T1000 (cell line): ENCODE results near the gene ACIN1.

ENCODE experiments used
- DNase-seq: peaks from one replicate; lab custom pipeline; 2025; ENCODE audit warnings: mixed read lengths; lab: John Stamatoyannopoulos, UW

The ACIN1 gene

GRCh38 chr14:23079716-23080115 is 15.2 kb downstream of the ACIN1 start:
- DNase-seq: no peak

DNA sequence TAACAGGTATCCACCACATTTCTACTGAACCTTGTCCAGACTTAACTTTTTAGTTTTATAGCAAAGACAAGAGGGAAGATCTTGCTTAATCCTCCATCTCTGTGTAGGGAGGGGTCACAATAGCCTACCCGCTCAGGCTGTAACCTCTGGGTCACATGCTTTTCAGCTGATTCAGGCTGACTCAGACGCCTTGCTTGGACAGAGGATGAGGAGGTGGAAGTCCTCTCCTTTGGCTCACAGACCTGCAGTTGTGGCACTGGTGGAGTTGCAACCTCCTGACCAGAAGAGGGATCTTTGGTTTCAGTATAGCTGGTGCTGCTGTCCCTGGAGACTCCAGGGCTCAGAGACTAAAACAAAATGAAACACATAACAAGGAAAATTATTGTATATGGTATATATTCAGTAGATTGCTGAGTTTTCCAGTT is 16.2 kb downstream of the ACIN1 start:
- no peak for DNase-seq

- DNase-seq: no peak
These were observed 17.0 kb downstream of the ACIN1 start for GRCh38 chr14:23077962-23078361.

DNA sequence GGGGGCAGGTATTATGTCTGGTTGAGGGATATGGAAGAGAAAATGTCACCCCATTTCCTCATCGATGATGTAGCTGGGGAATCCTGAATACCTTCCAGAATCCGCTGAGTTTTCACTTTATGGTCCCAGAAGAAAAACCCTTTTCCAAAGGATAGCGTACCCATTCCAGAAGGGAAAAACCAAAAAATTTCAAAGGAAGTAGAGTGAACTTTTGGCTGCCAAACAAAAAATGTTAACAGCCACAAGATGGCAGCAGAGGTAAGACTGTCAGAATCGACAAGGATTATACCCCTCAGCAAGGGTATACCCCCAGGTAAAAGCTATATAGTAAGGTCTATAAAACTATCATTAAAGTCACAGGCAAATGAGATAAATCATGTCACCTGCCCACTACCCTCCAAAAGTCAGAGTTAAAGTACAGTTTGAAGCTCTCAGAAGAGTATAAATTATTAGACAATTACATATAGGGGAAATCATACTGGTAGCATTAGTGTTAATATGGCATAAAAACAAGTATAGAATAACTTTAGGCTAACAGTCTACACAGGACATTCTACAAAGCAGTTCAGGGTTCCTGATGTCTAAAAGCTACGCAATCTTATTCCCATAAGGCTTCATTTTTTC is 18.0 kb downstream of the ACIN1 start:
- DNase-seq: no peak

DNA sequence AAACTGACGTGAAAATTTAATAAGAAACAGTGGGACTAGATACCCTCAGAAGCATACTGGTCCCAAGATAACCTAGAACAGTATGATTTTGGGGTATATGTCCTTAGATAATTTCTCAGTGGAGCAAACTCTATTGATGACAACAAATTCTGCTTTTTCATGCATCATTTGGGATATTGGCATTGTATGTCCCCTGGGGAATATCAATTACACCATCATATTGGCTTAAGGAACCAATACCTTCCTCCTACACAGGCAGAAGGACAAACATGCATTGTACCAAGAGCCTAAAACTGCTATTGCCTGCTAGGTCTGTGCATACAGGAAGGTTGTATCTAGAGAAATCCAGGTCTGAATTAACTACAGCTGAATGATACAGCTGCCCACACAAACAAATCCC is 20.0 kb downstream of the ACIN1 start:
- DNase-seq: no peak

- DNase-seq: no peak
These were observed 22.9 kb downstream of the ACIN1 start for GRCh38 chr14:23071921-23072539.

- no peak for DNase-seq
These were observed 23.6 kb downstream of the ACIN1 start for GRCh38 chr14:23071244-23071920.

DNA sequence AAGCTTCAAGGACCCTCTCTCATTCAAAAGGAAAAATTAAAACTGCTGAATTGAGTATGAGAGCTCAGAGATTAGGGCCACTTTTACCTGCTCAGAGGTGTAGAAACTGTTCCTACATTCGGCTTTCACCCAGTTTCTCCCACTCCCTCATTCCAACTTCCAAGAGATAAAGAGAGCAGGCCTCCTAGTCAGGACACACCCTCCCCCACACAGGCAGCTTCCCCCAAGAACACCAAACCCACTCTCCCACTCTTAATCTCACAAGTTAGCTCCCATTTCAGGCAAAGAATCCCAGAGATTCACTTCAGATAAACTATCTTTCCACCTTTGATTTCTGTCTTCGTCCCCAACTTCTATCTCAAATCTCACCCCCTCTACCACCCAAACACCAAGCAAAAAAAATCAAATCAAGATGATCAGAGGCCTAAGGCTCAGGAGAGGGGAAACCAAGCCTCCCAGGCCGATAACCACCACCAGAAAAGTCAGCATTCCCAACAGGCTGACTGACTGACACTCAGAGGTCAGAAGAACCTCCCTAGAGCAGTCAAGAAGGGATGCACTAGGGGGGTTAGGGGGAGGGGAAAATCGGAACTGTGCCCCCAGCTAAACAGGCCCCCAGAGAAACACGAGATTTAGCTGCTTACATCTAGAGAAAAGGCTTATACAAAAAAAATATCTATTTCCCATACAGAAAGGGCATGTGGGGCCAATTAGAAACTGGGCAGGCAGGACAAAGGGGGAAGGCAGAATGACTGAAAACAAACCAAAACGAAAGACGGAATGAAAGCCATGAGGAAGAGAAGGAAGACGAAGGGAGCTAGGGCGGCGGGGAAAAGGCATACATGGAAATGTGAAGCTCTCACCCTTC is 24.4 kb downstream of the ACIN1 start:
- no peak for DNase-seq

GRCh38 chr14:23069413-23069806 is 25.5 kb downstream of the ACIN1 start:
- no peak for DNase-seq

DNA sequence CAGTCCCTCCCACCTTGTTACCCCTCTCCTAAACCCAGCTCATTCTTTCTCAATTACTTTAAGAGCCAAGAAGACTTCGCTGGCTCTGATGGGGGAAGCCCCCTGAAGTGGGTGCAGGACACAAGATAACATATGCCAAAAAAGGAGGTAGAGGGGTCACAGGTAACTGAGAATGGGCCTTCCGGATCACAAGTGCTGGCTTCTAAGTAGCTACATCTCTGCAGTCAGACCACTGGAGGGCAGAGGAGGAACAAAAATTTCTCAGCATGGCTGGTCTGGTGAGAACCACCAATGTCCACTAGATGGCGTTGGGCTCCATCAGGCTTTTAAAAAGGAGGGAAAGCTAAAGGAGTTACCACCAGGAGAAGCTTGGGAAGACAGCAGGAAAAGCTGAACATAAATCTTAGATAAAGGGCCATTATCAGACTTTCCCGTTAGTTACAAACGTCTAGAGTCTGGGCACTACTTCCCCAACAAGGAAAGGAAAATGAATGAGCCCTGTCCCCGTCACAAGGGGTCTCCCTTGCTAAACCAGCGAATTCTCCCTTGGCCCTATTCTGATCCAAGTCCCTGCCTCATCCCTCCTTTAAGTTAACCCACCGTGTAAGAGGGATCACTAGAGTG is 26.0 kb downstream of the ACIN1 start:
- DNase-seq: no peak

DNA sequence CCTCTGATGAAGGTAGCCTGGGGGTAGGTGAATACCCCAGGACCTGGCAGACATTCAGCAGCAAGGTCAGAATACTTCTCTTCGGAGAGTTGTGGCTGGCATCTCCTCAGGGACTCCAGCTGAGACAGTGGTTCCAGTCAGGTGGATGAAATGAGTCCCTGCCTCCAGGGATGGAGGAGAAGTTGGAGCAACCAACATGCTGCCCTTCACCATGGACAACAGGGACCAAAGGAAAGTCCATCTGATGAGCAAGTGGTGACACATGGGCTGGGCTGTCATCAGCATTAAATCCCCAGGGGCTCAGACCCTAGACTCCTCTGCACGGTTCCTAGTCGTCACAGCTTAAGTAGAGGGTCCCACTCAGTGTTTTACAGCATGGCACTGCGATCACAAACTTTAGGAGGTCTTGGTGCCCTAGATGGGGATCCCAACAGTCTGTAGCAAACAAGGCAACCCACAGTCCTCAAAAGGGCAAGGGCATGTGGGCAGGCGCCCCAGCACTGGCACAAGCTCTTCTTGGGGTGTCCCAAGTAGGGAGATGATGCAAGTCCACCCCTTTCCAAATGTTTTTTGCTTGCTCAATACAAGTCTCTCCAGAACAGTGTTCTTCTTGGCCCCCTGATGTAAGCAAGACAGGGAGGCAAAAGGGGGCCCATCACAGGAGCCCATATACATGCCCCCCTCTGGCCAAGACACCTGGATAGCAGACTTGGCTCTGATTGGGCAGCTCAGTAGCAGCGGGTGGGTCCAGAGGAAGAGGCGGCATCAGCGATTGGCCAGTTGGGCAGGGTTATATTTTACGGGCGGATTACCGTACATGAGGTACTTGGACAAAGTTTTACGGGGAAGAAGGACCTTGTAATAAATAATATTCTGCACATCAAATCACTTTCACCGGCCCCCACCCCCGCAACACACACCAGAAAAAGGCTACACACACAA is 26.8 kb downstream of the ACIN1 start:
- DNase-seq: no peak

DNA sequence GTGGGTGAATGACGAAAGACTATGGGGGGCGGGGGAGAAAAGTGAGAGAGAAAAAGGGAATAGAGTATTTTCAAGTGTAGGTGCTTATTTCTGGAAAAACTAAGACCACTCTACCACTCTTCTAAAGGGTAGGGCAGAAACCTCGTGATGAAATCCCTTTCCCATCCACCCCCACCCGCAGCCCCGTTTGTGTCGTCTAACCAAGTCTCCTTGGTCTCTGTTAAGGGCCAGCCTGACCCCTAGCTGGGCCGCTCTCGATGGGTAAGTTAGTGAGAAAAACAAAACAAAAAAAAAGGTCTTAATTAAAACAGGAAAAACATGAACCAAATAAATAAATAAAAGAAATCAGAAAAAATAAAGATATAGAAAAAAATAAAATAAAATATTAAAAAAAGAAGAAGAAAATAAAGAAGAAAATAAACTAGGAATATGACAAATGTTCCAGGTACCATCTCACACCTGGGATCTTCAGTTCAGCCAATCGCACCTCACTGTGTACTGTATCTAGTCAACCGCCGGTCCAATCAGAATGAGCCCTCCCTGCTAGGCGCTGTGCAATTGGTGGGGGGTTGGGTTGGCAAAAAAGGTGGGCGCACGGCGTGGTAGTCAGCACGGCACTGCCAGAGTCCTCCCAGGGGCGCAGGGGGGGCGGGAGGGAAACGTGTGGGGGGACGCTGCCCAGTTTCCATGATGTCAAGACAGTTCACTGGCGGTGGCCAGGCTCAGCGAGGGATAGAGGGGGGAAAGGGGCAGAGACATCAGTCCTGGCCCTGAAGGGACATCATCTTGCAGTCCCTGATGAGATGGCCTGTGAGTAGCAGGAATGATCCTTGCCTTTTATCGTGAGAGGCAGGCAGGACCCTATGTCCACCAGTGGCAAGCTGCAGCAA is 27.8 kb downstream of the ACIN1 start:
- no peak for DNase-seq

DNA sequence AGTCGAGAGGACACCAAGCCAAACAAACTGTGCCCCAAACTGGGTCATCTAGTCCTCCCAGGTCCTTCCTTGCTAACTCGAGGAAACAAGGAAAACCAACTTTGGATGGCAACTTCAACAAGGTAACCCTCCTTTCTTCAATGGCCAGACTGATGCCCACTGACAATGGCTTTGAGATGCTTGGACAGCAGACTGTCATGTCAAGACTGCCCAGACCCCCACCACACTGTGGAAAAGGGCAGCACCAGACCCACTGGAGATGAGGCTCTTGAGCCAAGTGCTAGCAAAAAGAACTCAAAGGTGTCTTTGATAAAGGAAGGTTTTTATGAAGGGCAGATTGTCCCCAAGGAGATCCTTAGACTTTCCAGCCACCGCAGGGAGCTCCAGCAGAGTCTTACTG is 28.6 kb downstream of the ACIN1 start:
- no peak for DNase-seq

- DNase-seq: no peak
These were observed 31.3 kb downstream of the ACIN1 start for GRCh38 chr14:23063601-23064000.

GRCh38 chr14:23062002-23062401 is 32.9 kb downstream of the ACIN1 start:
- DNase-seq: no peak

DNA sequence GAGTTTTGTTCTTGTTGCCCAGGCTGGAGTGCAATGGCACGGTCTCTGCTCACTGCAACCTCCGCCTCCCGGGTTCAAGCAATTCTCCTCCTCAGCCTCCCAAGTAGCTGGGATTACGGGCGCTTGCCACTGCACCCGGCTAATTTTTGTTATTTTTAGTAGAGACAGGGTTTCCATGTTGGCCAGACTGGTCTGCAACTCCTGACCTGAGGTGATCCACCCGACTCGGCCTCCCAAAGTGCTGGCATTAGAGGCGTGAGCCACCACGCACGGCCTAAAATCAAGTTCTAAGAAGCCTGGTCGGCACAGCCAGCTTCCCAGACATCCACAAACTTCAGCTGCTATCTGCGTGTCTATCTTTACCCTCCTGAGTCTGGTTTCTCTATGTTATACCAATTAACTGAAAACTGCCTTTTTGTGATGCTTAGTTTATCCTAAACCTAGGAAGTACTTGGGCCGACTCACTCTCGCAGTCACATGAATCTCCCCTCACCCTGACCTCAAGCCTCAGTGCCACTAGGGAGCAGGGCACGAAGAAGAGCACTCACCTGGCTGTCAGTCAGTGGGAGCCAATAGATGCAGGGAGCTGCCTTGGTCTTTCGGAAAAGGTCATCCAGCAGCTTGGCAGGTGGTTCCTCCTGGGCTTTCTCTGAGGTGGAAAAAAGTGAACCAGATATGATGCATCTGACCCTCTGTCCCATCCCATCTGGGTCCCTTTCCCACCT is 34.2 kb downstream of the ACIN1 start:
- no peak for DNase-seq

GRCh38 chr14:23058654-23059504 is 36.1 kb downstream of the ACIN1 start:
- no peak for DNase-seq
